GM21423 (cell line): ENCODE results near the gene PGLYRP1.

Experiments used
- ATAC-seq: cut with Tn5 transposase; IDR thresholded peaks from one replicate; pipeline ENCODE4 v1.9.1; 2021; ENCODE audit warnings: mild to moderate bottlenecking, moderate library complexity; ENCODE audit not compliant: unreplicated experiment

PGLYRP1 gene, protein sequence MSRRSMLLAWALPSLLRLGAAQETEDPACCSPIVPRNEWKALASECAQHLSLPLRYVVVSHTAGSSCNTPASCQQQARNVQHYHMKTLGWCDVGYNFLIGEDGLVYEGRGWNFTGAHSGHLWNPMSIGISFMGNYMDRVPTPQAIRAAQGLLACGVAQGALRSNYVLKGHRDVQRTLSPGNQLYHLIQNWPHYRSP

DNA sequence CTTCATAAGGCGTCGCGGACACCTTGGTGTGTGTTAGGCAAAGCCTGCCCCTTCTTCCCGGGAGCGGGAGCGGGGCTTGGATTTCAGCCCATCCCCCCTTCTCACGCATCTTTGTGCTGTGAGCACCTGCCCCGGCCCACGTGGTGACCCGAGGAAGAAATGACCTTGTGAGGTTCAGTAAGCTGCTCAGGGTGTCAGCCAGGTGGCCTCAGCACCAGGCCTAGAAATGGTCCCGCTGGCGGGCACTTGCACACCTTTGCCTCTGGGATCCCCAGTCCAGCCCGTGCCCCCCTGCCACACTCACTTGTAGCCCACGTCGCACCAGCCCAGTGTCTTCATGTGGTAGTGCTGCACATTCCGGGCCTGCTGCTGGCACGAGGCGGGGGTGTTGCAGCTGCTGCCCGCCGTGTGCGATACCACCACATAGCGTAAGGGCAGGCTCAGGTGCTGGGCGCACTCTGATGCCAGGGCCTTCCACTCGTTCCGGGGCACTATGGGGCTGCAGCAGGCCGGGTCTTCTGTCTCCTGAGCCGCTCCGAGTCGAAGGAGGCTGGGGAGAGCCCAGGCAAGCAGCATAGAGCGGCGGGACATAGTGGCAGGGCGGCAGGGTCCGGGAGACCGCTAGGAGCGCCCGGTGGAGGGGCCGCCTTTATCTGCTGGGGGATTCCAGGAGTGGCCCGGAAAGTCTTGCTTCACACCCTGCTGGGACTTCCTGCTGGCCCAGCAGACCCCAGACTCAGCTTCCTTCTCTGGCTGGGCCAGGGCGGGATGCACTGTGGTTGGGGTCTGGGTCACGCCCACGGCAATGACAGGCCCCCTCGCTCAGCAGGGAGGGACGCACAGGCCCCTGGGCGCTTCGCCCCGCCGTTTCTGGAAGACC is at the start of gene PGLYRP1:
PGLYRP1 (minus strand) TSS at position 623 of the 880 bp plus-strand sequence; CDS start at position 591, 32 bp downstream.
- ATAC-seq = no peak

DNA sequence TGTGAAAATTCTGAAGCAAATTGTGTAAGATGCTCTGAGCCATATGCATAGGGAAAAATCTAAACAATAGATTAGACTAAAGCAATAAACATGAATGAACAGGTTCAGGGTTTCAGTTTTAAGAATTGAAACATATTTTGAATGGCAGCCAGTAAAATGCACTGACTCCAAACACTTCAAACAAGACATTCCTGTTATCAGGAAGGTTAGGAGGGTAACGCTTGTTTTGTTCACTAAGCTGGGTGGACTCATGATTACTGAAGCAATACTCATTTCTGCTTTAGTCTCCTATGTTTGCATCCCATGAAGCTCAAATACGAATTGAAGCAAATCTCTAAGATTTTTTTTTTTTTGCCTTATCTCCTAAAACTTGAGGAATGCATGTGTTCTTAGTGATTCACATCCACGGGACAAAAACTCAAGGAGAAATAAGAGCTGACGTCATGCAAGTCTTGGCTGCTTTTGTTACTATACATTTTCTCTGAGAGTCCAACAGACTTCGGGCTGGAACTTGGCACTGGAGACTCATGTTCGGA is 47.0 kb upstream of the PGLYRP1 start:
- ATAC-seq = no peak

DNA sequence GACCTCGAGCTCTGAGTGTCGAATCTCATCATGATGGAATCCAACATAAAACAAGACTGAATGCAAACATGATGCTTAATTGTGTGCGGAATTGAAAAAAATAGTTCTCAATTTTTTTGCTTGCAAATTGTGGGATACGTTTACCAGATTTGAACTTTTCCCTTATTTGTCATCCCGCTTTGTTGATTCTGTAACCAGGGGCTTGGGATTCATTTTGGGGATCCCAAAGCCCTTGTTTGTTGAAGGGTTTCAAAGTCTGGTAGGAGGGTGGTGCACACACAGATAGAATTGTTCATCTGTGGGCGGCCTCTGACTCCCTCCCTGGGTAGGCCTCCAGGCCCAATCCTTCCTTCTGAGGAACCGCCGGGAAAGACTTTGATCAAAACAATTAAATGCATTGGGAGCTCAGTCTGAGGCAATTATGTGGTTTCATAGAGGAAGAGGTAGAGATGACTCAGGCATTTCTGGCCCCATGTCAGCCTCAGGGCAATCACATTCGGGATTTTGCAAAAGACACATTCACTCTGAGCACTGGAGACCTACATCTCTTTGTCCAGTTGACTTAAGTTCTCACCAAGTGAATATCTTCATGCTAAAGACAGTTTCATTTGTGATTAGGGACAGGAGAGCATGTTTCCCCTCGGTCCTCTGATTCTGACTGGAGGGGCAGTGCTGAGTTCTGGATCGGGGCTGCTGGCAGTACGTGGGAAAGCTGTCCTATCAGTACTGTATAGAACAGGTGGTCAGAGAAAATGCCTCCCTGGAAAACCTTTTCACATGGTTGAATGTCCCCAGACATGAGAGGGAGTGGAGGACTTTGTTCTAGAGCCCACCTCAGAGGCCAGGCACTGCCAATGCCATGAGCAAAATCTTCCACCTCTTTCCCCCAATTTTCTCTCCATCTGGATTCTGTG is 45.7 kb upstream of the PGLYRP1 start:
- ATAC-seq = no peak

DNA sequence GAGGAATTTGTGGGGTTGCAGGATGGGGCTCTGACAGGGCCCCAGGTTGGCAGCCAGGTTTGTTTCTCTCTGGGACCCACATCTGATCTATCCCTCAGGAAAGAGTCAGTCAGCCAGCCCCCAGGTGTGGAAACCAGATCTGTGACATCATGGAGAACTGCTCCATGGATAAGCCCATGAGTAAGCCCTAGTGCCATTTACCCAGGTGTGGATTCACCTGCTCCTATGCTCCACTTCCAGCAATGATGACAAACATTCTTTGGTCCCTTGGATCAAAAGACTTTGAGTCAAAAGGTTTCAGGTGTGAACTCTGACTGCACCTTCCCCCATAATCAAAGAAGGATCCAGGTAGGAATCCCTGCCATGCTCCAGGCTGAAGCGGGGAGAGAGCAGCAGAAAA is 44.8 kb upstream of the PGLYRP1 start:
- no peak for ATAC-seq

DNA sequence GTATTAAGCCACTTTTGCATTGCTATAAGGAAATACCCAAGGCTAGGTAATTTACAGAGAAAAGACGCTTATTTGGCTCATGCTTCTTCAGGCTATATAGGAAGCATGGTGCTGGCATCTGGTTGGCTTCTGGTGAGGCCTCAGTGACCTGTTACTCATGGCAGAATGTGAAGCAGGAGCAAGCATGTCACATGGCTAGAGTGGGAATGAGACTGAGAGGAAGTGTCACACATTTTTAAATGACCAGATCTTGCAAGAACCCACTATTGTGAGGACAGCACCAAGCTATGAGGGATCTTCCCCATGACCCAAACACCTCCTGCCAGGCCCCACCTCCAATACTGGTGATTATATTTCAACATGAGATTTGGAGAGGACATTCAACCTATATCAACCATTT is 43.6 kb upstream of the PGLYRP1 start:
- ATAC-seq = no peak

DNA sequence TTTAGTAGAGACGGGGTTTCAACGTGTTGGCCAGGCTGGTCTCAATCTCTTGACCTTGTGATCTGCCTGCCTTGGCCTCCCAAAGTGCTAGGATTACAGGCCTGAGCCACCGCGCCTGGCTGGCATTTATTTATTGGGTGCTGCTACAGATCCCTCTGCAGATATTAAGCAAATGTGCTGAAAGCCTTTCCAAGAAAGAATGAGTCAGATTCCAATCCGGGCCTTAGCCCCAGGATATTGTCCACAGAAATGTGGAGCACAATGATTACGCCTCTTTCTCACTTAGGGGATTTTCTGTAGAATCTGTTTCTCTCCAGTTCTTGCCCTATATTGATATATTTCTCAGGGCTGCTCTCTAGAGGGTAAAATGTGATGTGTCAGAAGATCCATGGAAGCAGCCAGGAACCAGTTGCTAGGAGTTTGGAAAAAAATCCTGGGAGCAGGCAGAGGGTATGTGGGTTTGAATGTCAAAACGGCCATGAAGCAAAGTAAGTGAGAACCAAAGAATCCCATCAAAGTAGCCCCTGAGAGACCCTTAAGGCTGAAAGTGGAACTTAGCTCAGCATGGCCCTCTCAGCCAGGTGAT is 42.7 kb upstream of the PGLYRP1 start:
- no peak for ATAC-seq

DNA sequence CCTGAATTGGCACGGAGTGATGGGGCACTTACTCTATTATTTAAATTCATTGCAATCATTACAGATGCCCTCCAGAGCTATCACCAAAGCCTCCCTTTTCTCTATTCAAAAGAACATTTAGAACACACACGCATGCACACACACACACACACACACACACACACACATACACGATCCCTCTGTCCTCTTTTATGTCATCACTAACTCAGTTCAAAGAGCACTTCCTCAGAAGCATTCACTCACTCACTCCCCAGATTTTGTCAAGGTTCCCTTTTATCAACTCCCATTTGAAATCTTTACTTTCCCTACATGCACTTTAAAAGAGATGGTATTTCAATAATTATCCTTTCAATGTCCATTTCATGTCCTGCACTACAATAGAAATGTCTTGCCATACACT is 40.3 kb upstream of the PGLYRP1 start:
- no peak for ATAC-seq

DNA sequence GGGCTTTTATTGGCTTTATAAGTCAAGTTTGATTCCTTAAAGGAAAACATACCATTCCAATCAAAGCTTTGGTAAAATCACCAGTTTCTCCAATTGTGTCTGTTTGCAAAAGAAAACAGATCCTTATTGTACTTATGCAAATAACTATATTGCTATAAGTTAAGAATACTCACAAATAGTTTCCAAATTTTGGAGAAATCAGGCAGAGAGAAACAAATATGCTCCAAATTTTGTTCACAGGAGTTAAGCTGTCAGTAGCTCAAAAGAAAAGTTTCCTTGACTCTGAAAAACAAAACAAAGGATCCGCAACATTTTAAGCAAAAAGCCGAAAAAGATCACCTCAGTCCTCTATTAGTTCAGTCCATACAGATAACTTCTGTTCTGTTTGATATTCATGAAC is 37.2 kb upstream of the PGLYRP1 start:
- no peak for ATAC-seq

DNA sequence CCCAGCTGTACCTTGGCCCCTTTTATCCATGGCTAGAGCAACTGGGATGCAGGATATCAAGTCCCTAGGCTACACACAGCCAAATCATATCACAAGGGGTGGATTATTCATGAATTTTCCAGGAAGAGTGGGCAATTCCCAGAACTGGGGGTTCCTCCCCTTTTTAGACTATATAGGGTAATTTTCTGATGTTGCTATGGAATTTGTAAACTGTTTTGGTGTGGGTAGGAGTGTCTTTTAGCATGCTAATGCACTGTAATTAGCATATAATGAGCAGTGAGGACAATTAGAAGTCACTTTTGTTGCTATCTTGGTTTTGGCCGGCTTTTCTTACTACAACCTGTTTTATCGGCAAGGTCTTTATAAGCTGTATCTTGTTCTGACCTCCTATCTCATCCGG is 35.9 kb upstream of the PGLYRP1 start:
- ATAC-seq = no peak

DNA sequence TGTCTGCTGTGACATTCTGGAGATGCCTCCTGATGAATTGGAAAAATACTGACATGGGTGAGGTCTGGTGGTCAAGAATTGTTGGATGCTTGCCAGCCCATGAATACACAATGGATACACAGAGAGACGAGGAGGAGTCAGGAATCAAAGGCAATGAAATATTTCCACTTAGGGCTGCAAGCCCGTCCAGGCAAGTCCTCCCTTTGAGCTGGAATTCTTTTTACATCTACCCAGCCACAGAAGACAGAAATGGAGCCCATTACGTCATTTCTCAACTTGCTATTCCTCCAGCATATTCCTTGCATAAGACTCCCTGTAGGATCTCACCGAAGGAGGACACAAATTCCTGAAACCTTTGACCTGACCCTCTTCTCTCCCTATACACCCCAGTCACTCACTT is 33.7 kb upstream of the PGLYRP1 start:
- no peak for ATAC-seq

DNA sequence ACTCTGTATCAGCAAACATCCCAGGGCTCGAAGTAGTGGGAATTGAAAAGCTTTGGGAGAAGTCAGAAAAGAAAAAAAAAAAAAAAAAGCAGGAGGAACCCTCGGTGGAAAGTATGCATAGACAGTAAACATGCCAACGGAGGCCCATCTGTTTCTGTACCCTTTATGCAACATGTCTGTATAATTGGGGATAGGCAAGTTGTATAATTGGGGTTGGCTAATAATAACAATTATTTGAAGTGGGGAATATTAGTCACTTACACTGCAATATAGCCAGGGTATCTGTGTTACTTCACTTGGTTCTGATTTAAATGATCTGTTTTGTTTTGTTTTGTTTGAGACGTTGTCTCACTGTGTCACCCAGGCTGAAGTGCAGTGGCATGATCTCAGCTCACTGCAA is 30.0 kb upstream of the PGLYRP1 start:
- no peak for ATAC-seq

DNA sequence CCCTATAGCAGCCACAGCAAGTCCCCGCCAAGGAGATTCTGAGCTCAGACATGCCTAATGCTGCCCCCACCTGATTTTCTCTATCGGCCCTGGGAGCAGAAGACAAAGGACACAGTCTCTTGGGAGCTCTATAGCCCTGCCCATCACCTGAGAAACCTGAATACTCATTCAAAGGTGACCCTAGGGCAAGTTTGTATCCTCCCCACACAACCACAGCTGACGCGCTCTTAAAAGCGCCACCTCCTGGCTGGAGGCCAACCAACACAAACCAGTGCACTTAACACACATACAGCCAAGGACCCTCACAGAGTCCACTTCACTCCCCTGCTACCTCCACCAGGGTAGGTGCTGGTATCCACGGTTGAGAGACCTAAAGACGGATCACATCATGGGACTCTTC is 26.7 kb upstream of the PGLYRP1 start:
- ATAC-seq = no peak

DNA sequence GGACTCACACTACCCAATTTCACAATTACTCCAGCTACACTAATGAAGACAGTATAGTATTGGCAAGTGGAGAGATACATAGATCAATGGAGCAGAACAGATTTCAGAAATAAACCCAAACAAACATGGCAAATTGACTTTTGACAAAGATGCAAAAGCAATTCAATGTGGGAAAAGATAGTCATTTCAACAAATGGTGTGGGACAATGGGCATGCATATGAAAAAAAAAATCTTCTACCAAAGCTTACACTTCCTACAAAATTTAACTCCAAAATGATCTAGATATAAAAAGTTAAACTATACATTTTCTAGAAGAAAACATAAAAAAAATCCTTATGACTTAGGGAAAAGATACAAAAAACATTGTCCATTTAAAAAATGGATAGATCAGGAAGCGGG is 20.7 kb upstream of the PGLYRP1 start:
- ATAC-seq = no peak

DNA sequence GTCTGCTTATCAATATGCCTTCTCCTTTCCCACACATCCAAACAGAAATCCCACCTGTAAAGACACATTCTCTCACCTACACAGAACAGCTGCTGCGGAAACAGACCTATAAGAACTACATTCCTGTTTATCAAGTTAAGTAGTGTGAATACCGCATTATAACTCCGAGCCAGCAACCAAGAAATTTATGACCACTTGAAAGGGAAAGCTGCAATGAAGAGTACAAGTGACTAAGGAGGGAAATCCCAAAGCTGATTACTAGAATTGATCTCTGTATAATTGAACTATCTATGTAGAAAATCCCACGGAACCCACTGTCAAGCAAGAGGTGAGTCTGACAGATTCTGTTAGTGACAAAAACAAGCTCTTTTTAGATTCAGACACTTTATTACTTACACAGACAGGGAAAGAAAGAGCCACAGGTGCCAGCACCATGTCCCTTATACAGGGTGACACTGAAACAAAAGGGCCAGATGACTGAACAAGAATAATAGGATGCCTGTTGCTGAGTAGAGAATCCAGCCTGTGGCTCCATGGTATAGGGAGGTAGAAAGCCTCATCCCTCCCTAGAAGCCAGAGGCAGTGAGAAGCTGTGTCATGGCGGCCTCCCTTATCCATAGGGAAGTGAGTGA is 19.5 kb upstream of the PGLYRP1 start:
- no peak for ATAC-seq

DNA sequence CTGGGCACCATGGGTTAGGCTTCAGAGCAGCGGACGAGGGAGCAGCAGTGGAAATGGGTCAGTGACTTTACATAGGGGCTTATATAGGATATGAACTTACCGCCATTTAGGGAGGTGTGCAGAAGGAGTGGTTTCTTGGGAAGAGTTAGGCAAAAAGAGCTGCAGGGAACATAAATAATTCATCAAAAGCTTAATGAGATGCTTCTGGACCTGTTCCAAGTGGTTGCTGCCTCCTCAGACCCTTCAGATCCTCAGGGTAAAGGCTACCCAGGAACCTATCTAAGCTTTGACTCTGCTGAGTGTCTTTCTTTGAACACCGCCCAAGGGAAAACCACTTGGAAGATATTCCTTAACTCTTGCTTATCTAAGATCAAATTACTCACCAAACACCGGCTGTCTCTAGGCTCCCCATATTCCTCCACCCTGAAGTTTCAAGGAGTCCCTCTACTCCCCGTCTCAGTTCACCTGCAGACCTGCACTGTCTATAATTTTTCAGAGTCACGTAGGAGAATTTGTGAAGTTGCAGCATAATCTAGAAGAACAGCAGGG is 18.2 kb upstream of the PGLYRP1 start, which contains the start of gene IGFL4:
IGFL4 (minus strand) TSS at position 51 of the 549 bp plus-strand sequence; CDS start at position 11, 40 bp downstream.
- no peak for ATAC-seq

DNA sequence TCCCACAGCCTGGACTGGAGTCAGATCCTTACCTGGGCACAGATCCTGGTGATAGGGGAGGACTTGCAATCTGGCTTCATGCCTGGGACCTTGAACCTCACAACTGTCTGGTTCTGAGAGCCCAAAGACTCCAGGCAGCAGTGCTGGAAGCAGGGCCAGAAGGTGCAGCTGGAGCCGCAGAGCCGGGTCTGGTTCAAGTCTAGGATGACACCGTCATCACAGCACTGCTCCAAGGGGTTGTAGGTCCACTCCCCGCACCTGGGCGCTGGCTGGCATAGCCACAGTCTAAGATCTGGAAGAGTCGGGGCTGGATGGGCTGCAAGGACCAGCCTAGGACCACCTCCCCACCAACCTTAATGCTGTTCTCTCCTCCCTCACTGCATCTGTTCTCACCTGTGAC is 17.3 kb upstream of the PGLYRP1 start:
- no peak for ATAC-seq

DNA sequence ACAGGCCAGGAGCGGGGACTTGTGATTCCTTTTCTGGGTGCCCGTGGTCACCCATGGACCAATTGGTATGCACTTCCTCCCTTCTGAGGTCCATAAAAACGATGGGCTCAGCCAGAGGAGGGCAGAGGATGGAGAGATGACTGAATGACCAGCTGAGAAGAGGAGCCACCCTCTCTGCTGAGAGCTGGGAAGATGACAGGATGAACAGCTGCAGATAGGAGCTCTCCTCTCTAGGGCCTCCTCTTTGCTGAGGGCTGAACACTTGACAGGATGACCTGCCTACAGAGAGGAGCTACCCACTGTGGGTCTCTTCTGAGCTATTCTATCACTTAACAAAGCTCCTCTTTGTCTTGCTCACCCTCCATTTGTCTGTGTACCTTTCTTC is 13.9 kb upstream of the PGLYRP1 start:
- ATAC-seq = no peak

DNA sequence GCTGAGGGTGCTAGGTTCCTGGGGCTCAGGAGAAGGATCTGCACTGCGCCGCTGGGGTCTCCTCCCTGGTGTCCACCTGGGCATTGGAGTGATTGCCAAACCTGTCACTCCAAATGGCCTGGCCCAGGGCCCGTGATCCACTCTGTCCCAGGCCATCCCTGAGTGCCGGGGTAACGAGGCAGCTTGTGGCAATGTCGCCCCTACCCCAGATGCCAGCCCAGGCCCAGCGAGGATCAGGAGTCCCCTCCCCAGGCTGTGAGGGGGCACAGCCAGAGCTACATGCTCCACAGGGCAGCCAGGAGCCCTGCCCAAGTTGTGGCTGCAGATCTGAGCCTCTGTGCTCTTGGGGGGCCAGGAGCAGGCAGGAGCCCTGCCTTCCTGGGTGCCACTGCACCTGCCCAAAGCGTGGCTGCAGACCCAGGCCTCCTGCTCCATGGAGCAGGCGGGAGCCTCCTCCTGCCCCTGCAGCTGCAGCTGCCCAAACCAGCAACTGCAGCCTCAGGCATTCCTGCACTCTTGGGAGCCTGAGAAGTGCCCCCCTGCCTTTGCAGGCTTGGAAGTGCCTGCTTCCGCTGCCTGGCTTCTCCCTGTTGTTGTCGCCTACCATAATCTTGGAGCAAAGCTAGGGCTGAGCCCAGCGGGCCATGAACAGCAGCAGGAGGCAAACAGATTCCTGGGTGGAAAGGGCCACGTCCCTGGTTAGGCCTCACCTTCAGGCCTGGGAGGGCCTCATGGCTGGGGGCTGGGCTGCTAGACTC is 13.3 kb upstream of the PGLYRP1 start:
- no peak for ATAC-seq

DNA sequence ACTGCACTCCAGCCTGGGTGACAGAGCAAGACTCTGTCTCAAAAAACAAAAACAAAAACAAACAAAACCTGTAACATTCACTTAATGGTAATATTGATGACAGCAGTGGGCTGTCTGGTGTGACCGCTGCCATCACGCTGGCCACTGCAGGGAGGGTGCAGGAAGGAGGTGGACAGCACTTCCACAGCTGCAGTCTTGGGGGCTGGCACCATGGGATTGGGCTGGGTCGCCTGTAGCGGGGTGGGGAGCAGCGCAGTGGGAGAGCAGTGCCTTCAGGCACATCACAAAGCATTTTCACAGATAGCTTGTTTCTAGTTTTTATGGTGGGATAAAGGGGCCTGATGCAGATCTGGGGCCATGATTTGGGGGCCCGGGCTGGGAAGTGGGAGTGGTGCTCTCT is 12.7 kb upstream of the PGLYRP1 start:
- ATAC-seq = no peak
